HG03159 (cell line): Measurements from ENCODE around the gene NOL3.

Source experiments
- ATAC-seq: cut with Tn5 transposase; IDR thresholded peaks from one replicate; pipeline ENCODE4 v1.9.1; 2021; ENCODE audit warnings: mild to moderate bottlenecking, moderate library complexity; ENCODE audit not compliant: unreplicated experiment

Gene NOL3

DNA sequence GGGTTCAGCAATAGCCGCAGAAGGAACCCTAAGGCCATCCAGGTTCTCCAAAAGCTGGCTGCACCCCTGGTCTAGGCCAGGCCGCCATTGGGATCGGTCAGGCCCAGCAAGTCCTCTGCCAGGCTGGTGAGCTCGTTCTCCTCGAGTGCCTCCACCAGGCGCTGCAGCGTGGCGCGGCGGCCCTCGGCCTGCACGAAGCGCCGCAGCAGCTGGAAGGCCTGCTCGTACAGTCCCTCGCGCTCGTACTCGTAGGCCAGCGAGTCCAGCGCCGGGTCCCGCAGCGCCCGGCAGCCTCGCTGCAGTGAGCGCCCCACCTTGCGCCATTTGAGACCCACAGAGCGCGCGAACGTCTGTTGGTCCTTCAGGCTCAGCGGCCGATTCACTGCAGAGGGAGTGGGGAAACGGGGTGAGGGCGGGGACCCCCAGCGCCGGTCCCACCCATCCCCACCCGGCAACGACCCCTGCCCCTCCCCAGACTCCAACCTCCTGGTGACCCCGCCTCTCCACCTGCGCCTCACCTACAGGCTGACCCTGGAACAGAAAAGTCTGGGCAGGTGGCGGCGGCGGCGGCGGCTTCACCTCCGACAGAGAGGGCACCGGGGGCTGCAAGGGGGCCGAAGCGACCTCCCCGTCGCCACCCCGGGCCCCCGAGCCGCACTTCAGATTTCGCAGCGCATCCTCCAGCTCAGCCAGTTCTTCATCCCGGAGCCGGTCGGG, 15.6 kb upstream of the NOL3 start:
- ATAC-seq: no peak

- ATAC-seq: no peak
Measured at GRCh38 chr16:67155295-67156142, 14.8 kb upstream of the NOL3 start.

- no peak for ATAC-seq
Measured at GRCh38 chr16:67156143-67156844, 14.0 kb upstream of the NOL3 start.

DNA sequence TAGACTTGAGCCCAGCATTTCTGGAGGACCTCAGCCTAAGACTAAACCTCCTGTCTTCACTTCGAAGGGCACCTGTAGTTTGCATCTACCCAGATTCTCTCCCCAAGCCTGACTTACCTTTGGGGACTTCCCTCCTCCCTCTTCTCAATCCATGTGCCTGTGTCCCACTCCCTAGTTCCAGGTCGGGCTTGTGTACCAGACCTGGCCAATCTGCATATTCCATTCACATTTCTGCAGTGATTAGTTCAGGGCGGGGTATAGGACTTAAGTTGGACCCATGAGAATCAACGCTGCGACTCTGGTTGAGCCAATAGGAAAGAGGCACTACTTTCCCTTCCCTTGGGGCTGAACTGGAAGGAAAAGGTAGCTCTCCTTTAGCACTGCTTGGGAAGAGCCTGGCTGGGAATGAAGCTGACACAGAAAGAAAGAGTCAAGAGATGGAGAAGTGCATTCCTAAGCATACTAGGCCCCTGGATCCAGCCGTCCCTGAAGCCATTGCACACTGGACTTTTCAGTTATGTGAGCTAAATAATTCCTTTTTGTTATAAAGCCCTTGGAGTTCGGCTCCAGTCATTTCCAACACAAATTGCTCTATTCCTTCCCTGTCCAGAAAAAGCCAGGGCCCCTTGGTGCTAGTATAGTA, 13.1 kb upstream of the NOL3 start:
- no peak for ATAC-seq

DNA sequence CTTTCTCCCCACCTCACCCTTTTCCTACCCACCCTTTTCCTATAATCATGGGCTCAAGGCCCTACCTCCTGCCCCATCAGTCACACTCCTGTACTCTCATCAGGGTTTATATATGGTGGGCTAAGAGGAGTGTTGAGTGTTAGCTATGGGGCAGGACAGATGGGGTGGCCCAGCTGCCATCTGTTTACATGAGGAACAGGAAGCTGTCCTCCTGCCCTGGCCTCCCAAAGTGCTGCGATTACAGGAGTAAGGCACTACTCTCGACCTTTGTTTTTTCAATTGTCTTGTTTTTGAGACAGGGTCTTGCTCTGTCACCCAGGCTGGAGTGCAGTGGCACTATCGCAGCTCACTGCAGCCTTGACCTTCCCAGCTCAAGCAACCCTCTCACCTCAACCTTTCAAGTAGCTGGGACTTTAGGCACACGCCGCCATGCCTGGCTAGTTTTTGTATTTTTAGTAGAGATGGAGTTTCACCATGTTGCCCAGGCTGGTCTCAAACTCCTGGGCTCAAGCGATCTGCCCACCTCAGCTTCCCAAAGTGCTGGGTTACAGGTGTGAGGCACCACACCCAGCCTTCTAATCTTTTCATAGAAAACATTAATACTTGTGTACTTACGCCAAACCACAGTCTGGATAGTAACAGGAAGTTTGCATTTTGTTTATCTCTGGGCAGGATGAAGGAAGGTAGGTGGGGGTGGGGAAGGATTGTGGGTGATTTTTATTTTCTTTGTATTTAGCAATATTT, 12.3 kb upstream of the NOL3 start:
- ATAC-seq: no peak

- ATAC-seq: peak; percentile 37
Measured at GRCh38 chr16:67158637-67159600, 11.4 kb upstream of the NOL3 start.

- no peak for ATAC-seq
Measured at GRCh38 chr16:67161595-67162058, 8.7 kb upstream of the NOL3 start.

DNA sequence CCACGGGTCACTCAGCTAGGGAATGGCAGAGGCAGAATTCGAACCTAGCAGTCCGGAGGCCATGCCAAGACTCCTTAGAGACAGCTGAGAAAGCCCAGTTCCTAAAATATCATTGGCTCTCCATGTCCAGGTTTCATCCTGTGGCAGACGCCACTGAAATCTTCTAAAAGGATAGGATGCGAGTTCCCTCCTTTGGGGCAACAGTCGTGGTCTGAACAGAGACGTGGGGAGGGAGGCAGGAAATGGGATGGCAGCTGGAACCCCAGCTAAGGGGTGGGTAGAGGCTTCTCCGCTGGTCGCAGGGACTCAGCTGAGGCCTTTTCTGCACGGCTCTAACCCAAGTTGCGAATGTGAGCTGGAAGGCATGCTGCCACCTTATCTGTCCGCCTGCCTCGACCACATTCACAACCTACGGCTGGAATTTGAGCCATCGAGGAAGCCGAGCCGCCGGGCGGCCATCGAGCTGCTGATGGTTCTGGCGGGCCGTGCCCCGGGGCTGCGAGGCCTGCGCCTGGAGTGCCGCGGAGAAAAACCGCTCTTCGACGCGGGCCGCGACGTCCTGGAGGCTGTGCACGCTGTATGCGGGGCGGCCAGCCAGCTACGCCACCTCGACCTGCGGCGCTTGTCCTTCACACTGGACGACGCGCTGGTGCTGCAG, 7.7 kb upstream of the NOL3 start:
- no peak for ATAC-seq

- no peak for ATAC-seq
Measured at GRCh38 chr16:67163164-67163998, 7.0 kb upstream of the NOL3 start.

GRCh38 chr16:67163999-67164558, 6.3 kb upstream of the NOL3 start:
- no peak for ATAC-seq

DNA sequence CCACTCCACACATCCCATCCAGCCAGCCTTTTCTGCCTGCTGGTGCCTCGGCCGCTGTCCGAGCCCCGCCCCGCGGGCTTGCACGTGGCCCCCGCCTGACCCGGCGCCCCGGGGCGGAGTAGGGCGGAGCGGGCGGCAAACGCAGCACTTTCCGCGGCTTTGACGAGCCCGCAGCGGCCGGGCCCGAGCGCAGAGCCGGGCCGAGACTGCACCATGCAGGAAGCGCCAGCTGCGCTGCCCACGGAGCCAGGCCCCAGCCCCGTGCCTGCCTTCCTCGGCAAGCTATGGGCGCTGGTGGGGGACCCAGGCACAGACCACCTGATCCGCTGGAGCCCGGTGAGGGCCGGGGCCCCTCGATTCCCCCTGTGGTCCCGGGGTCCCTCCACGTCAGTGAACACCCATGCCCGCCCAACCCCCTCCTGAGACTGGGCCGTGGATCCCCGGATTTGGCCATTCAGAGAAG, 5.7 kb upstream of the NOL3 start, which contains the start of gene HSF4:
Gene HSF4, plus strand, starts transcription at position 147 of the 463 bp plus-strand sequence. Its CDS starts 67 bp downstream, at position 214.
- ATAC-seq: no peak

GRCh38 chr16:67165121-67166078, 4.9 kb upstream of the NOL3 start:
- no peak for ATAC-seq

GRCh38 chr16:67166110-67166547, 4.2 kb upstream of the NOL3 start:
- no peak for ATAC-seq

DNA sequence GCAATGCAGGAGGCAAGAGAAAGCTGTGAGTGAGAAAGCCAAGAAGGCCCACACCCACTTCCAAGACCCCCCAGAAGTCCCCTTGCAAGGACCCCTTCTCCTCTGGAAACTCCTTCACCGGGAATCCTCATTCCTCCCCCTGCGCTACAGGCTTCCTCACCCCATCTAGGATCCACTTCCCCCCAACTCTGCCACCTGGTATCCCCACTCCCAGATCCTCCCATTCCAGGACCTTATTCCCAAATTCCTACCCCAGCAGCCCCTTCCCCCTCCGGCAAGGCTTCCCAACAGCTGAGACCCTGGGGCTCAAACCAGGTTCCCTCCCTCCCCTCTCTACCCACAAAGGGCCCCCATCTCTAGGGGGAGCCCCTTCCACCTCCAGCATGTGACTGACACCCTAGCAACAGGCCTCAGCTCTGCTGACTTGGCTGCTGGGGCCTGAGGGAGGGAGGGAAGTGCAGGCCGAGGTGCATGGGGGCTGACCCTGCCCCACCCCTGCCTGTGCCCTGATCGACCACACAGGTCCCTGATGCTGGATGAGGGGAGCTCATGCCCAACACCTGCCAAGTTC, 3.7 kb upstream of the NOL3 start:
- ATAC-seq: no peak

DNA sequence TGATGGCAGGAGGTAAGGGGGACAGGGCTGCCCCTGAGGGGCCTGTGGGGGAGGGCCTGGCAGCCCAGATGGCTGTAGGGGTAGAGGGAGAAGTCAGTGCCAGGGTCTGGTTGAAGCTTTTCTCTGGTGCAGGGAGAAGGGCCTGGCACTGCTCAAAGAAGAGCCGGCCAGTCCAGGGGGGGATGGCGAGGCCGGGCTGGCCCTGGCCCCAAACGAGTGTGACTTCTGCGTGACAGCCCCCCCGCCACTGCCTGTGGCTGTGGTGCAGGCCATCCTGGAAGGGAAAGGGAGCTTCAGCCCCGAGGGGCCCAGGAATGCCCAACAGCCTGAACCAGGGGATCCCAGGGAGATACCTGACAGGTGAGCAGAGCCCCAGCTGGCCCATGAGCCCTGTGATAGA, 2.8 kb upstream of the NOL3 start:
- no peak for ATAC-seq

GRCh38 chr16:67169011-67169451, 1.3 kb upstream of the NOL3 start:
- no peak for ATAC-seq
